ENCODE results near the gene PCBP2. TPM values are rescaled to one million over a fixed set of nuclear protein-coding genes. Genes with fewer than 3 reads are reported as not detected.
"Not testable (repeated sequence)": the region's sequence is repeated elsewhere in the genome, so short reads cannot be mapped to it uniquely, and the experiment has no call there.

Gene PCBP2
- total RNA-seq: 100 to 1,000 TPM; 504 to 545 TPM
- long read RNA-seq, transcript PCBP2-202 (15 exons, 1,814 nt): minor isoform, 12 of 106 reads
- long read RNA-seq, transcript PCBP2-207 (15 exons, 1,457 nt): major isoform, 13 of 106 reads
- long read RNA-seq, transcript PCBP2-205 (14 exons, 3,077 nt): minor isoform, 6 of 106 reads
- long read RNA-seq, transcript PCBP2-201 (14 exons, 1,730 nt): minor isoform, 6 of 106 reads
- long read RNA-seq, partial matches to known transcripts: 6 of 106 reads
- long read RNA-seq, other reads (novel, unspliced or antisense): 46 of 106 reads

DNA sequence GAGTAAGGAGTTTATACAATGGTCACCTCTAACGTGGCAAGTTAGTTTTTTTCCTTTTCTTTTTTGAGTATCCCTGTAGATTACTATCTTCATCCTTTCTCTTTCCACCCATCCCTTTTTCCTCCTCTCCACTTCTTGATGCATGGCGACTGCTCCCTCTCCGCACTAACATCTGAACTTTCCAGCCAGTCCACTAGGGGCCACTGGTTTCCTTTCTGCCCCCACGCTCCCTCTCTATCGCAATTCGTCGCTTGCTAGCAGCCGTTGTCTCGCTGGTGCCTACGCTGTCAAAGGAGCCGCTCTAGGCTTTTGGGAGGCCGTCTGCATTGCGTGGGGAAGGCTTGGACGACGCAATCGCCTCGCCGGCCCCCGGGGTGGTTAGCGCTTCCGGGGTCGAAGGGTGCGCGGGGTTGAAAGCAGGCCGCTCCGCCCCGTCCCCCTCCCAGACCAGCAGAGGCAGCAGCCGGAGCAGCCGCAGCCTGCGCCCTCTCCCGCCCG is at the start of gene PCBP2:
TSS of gene PCBP2 (plus strand) at position 442 of the 498 bp plus-strand sequence. CDS start 2,699 bp downstream, outside the sequence.
- intact Hi-C loops (cut with DNase I): loop anchor here in 1 of 2 donors (5.0 kb wide), 1 partner anchor 51 kb away; the partner anchor contains the start of gene TARBP2
- DNase-seq: peak; percentile 98
- ATAC-seq: peak; percentile 97 to 98

DNA sequence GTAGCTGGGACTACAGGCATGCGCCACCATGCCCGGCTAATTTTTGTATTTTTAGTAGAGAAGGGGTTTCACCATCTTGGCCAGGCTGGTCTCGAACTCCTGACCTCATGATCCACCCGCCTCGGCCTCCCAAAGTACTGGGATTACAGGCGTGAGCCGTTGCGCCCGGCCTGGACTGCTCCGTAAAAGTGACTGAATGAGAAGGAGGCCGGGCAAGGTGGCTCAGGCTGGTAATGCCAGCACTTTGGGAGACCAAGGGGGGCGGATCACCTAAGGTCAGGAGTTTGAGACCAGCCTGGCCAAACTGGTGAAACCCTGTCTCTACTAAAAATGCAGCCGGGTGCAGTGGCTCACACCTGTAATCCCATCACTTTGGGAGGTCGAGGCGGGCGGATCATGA is 49.6 kb upstream of the PCBP2 start:
- ATAC-seq; DNase-seq; intact Hi-C loops (cut with DNase I): not testable (repeated sequence)

DNA sequence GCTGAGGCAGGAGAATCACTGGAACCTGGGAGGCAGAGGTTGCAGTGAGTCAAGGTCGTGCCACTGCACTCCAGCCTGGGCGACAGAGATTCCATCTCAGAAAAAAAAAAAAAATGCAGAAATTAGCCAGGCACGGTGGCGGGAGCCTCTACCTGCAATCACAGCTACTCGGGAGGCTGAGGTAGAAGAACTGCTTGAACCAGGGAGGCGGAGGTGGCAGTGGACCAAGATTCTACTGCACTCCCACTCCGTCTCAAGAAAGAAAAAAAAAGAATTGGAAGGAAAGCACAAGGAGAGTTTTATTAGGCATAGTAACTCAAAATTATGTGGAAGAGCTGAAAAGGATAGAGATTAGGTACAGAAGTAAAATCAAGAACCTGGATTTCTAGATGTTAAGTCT is 49.0 kb upstream of the PCBP2 start:
- intact Hi-C loops (cut with DNase I): no loop called here
- ATAC-seq: peak in 1 of 2 donors; percentile 41

DNA sequence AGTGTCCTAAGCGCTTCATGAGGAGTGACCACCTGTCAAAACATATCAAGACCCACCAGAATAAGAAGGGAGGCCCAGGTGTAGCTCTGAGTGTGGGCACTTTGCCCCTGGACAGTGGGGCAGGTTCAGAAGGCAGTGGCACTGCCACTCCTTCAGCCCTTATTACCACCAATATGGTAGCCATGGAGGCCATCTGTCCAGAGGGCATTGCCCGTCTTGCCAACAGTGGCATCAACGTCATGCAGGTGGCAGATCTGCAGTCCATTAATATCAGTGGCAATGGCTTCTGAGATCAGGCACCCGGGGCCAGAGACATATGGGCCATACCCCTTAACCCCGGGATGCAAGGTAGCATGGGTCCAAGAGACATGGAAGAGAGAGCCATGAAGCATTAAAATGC is 41.0 kb upstream of the PCBP2 start:
- ATAC-seq (no peak), DNase-seq (no peak)
- intact Hi-C loops (cut with DNase I): no loop called here

More for the DNA sequence above, 49.0 kb upstream of the PCBP2 start:
- DNase-seq: no peak

DNA sequence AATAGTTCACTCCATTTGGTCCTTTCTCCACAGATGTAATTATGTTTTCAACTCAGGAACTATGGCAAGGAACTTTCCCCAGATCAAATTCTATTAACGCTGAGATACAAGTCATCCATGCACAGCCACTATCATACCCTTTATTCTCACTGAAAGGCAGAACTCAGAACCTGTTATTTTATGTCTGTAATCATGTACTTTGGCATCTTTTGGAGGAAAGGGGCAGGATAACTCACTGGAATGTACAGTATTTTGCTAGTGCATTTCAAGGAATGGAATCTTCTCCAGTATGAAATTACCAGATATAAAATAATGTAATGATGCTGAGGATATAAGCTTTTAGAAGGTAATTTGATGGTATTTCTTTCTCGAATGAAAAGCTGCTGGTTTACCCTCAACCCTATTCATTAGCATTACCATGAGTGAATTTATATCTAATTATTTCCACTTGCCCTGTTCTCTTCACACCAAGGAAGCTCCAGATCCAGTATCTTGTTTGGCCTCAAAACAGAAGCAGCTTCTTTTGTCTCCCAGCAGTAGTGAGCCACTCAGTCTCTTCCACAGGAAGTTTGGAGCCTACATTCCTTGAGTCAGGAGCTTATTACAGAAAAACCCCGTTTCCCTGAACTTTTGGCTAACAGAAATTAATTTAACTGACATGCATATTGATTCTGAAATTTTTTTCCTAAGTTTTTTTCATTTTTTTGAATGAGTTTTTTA is 38.3 kb upstream of the PCBP2 start:
- no peak for DNase-seq
- no peak for ATAC-seq
- intact Hi-C loops (cut with DNase I): no loop called here

DNA sequence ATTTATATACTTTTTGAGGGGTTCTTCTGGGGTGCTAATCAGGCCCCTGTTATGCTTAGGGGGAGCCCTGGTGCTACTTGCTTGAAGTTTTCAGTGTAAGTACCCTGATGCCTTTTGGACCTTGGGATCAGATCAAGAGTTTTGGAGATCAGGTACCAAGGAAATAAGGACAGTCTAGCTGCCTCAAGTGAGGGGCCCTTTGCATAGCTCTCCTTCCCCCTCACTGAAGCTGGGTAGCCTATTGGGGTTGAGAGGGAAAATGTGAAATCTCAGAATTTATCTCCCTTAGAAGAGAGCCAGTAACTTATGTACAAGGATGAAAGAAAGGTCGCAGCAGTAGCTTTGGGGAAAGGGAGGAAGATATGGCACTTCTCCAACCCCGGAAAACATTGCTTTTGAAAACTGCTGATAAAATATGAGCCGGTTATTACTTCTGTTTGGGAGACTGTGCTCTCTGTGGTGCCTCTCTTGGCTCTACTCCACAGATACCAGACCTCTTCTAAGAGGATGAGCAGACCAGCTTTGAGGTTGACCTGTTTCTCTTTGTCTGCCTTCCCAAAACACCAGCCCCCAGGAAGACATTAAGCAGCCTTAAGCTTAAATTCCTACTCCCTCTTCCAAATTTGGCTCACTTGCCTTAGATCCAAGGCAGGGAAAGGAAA is 37.0 kb upstream of the PCBP2 start:
- peak; percentile 27 to 62 for ATAC-seq
- intact Hi-C loops (cut with DNase I): no loop called here
- no peak for DNase-seq

DNA sequence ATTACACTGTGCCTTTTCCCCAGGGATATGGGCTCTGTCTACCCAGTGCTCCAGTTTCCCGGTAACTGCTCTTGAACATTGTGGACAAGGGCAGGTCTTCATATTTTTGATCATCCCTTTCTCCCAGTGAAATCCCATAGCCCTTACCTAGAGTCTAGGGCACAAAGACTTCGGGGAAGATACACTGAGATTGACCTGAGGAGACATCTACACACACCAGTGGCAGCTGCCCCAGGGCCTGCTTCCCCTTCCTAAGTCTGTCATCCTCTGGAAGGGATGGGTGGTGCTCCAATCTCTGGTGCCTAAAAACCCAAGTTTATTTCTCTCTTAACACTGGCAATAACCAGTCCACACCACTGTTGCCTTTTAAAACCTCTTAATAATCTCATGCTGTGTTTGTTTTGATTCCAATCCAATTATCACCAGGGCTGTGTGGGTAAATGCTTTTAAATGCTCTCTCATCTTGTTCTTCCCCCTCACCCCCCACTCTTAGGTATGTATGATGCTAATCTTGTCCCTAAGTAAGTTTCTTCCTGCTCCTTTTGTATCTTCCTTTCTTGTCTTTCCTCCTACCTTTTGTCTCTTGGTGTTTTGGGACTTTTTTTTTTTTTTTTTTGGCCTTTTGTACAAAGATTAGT is 36.0 kb upstream of the PCBP2 start:
- DNase-seq; intact Hi-C loops (cut with DNase I): not testable (repeated sequence)
- ATAC-seq: peak; percentile 14 to 26

DNA sequence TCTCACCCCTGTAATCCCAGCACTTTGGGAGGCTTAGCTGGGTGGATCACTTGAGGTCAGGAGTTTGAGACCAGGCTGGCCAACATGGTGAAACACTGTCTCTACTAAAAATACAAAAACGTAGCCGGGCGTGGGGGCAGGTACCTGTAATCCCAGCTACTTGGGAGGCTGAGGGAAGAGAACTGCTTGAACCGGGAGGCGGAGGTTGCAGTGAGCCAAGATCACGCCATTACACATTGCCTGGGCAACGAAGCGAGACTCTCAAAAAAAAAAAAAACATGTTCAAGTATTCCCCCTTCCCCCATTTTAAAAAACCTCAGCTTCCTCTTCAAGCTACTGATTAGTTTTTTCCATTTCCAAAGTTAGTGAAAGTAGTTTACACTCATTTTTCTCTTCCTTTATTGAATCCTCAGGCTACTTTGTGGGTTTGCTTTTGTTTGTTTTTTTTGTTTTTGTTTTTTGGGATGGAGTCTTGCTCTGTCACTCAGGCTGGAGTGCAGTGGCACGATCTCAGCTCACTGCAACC is 34.5 kb upstream of the PCBP2 start:
- ATAC-seq; intact Hi-C loops (cut with DNase I); DNase-seq: not testable (repeated sequence)

DNA sequence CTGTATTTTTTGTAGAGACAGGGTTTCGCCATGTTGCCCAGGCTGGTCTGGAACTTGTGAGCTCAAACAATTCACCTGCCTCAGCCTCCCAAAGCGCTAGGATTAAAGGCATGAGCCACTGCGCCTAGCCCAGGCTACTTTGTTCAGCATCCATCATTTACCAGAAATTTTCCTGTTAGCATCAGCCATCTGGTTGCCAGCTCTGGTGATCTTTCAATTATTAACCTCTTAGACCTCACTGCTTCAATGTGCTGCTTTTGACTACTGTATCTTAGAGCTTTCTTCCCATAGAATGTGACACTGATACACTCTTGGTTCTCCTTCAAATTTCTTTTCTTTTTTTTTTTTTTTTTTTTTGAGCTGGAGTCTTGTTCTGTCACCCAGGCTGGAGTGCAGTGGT is 33.7 kb upstream of the PCBP2 start:
- intact Hi-C loops (cut with DNase I): no loop called here
- DNase-seq (no peak), ATAC-seq (no peak)

DNA sequence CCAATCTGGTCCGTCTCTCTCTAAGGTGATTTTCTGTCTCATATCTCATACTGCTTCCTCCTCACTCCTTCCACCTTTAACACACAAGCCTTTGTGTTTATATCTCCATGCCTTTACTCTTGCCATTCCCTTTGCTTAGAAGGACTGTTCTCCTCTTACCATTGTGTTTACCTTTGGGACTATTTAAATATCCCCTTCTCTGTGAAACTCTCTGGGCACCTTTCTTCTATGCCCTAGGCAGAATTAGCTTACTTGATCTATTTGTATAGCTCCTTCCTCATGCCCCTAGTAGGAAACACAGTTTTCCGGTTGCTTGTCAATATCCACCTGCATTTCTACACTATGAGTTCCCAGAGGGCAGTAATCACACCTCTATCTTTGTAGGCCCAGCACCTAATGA is 32.1 kb upstream of the PCBP2 start:
- no peak for ATAC-seq
- DNase-seq: no peak
- intact Hi-C loops (cut with DNase I): loop anchor here (2.0 to 5.0 kb wide), 2 partner anchors 67 kb away; no protein-coding TSS in a partner anchor

DNA sequence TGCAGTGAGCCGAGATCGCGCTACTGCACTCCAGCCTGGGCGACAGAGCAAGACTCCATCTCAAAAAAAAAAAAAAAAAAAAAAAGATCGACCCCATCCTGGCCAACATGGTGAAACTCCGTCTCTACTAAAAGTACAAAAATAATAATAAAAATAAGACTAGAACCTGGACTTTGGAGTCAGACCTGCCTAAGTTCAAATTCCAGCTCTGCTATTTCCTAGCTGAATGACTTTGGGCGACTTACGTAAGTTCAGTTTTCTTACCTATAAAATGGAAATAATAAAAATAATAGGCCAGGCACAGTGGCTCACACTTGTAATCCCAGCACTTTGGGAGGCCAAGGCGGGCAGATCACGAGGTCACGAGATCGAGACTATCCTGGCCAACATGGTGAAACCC is 29.7 kb upstream of the PCBP2 start:
- not testable (repeated sequence) for ATAC-seq, DNase-seq
- intact Hi-C loops (cut with DNase I): loop anchor here in 1 of 2 donors (5.0 kb wide), 1 partner anchor 70 kb away; no protein-coding TSS in a partner anchor

DNA sequence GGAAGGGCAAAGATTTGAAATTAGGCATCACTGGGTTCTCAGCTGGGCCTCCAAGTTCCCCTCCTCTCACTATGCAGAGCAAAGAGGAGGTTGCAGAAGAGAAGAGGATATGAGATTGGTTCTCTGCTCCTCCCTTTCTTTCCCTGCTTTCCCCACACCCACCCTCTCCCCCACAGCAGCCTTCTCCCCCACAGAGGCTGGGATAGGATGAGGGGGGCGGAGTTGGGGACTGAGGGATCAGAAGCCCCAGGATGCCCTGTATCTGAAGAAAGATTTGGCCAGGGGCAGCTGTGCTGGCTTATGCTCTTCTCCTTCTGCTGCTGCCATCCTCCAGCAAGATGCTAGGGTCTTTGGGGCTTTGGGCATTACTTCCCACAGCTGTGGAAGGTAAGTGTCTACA is 28.3 kb upstream of the PCBP2 start, which contains the start of gene AMHR2:
TSS of gene AMHR2 (plus strand) at position 259 of the 400 bp plus-strand sequence. CDS start at position 339, 80 bp downstream.
- no peak for DNase-seq
- intact Hi-C loops (cut with DNase I): loop anchor here in 1 of 2 donors (5.0 kb wide), 1 partner anchor 71 kb away; no protein-coding TSS in a partner anchor
- ATAC-seq: no peak

DNA sequence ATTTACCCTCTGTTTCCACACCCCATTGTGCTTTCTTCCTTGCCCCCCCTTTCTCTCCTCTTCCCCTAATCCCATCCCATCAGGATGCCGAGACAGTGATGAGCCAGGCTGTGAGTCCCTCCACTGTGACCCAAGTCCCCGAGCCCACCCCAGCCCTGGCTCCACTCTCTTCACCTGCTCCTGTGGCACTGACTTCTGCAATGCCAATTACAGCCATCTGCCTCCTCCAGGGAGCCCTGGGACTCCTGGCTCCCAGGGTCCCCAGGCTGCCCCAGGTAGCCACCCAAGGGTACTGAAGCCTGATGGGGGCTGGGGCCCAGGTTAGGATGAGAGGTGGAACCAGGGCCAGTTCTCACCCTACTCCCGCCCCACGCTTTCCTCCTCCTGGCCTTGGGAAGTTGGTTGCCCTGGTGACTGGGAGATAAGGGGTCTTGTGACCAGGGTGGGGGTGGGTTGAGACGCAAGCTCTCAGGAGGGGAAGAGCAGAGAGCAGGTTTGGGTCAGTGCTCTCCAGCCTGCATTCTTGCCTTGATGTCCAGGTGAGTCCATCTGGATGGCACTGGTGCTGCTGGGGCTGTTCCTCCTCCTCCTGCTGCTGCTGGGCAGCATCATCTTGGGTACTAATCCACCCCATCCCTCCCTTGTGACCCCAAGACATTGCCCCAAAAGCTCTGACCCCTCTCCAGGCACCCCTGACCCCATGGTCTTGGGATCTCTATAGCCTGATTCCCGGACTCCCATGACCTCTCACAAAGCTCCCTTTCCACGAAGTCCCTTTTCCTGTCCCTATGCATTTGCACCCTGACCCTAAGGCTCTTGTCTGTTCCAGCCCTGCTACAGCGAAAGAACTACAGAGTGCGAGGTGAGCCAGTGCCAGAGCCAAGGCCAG is 27.0 kb upstream of the PCBP2 start:
- peak in 1 of 2 donors; percentile 7 for ATAC-seq
- no peak for DNase-seq

DNA sequence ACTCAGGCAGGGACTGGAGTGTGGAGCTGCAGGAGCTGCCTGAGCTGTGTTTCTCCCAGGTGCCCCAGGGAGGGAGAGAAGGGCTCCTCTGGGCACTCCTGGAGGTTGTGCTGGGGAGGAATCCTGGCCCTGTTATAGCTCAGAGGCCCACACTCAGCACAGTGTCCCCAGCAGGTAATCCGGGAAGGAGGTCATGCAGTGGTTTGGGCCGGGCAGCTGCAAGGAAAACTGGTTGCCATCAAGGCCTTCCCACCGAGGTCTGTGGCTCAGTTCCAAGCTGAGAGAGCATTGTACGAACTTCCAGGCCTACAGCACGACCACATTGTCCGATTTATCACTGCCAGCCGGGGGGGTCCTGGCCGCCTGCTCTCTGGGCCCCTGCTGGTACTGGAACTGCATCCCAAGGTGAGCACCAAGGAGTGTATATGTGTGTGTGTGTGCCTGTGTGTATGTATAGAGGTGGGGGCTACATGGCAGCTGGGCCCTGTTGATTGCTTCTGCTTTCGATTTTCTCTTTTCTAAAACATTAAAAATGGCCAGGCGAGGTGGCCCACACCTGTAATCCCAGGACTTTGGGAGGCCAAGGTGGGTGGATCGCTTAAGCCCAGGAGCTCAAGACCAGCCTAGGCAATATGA is 26.3 kb upstream of the PCBP2 start:
- DNase-seq (no peak), ATAC-seq (no peak)
- intact Hi-C loops (cut with DNase I): no loop called here

More for the DNA sequence above, 27.0 kb upstream of the PCBP2 start:
- intact Hi-C loops (cut with DNase I): loop anchor here in 1 of 2 donors (5.0 kb wide), 1 partner anchor 73 kb away; no protein-coding TSS in a partner anchor

DNA sequence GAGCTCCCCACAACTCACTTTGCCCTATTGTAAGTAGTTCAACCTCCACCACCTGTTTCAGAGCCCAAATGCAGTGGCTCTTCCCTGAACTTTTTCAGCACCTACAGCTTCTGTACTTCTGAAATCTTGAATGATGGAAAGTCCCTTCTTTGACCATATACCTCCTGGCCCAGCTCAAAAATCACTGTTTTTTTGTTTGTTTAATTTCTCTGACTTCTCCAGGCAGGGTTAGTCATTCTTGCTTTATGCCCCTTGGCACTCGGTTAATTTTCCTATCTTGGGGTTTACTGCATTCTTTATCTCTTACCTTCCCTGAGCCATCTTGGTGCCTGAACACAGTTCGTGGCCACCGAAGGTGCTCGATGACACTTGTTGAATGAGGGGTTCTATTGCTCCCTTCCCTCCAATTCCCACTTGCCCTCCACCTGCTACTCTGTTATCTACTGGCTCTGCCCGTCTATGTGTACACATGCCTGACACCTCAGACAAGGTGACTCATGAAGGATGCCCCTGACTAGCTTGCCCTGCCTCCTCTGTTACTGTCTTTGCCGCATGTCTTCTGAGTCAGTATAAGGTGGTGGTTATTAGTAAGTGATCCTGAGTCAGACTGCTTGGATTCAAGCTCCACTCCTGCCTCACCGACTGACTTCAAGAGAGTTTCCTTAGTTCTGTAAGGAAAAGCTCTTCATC is 23.9 kb upstream of the PCBP2 start:
- no peak for DNase-seq
- intact Hi-C loops (cut with DNase I): no loop called here
- ATAC-seq: peak in 1 of 2 donors; percentile 93

DNA sequence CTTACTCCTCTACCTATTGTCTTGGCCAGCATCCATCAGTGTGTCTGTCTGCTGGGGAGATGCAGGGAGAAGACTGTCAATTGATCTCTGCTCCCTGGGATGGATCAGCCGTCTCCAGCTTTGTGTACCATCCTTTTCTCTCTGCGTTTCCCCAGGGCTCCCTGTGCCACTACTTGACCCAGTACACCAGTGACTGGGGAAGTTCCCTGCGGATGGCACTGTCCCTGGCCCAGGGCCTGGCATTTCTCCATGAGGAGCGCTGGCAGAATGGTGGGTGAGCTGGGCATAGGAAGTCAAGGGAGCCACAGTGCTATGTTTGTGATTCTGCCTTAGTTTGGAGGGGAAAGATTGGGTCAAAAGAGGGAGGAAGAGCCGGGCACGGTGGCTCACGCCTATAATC is 23.2 kb upstream of the PCBP2 start:
- DNase-seq (no peak), ATAC-seq (no peak)
- intact Hi-C loops (cut with DNase I): no loop called here

DNA sequence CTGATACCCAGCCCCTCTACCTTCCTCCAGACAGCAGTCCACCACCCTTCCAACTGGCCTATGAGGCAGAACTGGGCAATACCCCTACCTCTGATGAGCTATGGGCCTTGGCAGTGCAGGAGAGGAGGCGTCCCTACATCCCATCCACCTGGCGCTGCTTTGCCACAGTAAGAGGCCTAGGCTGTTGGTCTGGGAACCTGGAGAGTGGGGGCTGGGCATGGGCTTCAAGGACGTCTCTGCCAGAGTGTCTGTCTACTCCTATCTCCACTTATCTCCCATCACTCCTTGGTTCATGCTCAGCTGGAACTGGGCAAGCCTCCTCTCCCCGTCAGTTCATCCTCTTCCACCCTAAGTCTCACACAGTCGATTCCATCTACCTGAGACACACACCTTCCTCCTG is 21.8 kb upstream of the PCBP2 start:
- intact Hi-C loops (cut with DNase I): no loop called here

More for the DNA sequence above, 21.8 kb upstream of the PCBP2 start:
- DNase-seq: no peak
- ATAC-seq: no peak

Measured in left cardiac atrium (tissue), 4 donors.